Caco-2 (cell line): ENCODE measurements around the gene TBXA2R. TPM values are rescaled to one million over a fixed set of nuclear protein-coding genes. Genes with fewer than 3 reads are reported as not detected.

Source experiments
- BruUV-seq: library from RNA; stranded (reverse); fragments of 400-500 nt; replicated peaks from 2 replicates; lab custom pipeline; 2021; lab: Mats Ljungman, UMichigan
- CTCF ChIA-PET: fragments of 300-600 bp; sonication (Branson Sonifier 250); formaldehyde crosslinking; loops from one replicate; lab custom pipeline; 2022; ENCODE audit warnings: antibody characterized with exemption; lab: Charles Lee
- POLR2A ChIA-PET: fragments of 300-600 bp; sonication (Branson Sonifier 250); formaldehyde crosslinking; loops from one replicate; lab custom pipeline; 2022; ENCODE audit warnings: antibody characterized with exemption; lab: Charles Lee
- DNase-seq, 2 experiments: peaks; one replicate each; pipeline versions ENCODE4 v3.0.0 to v3.0.0-alpha.2; 2020 to 2022
- H3K27me3 ChIP-seq: replicated peaks from 2 replicates; pipeline ENCODE4 v1.6.0; 2011; ENCODE audit warnings: low read length; ENCODE audit not compliant: control insufficient read depth, insufficient read depth
- H3K36me3 ChIP-seq: 2 replicates; pipeline ENCODE4 v1.5.1; 2011; ENCODE audit warnings: low read length; ENCODE audit not compliant: control insufficient read depth, insufficient read depth
- H3K4me1 ChIP-seq: fragments of 250-450 bp; sonication (Bioruptor Pico); 2 replicates; pipeline ENCODE4 v1.5.1; 2020; ENCODE audit warnings: mild to moderate bottlenecking
- H3K4me3 ChIP-seq: 2 replicates; pipeline ENCODE4 v1.5.1; 2011; ENCODE audit warnings: low read depth, mild to moderate bottlenecking, control low read depth, low read length
- H3K9me3 ChIP-seq: fragments of 250-450 bp; sonication (Bioruptor Pico); 2 replicates; pipeline ENCODE4 v1.5.1; 2020; ENCODE audit warnings: mild to moderate bottlenecking, moderate library complexity
- H3K27ac Mint-ChIP-seq: one replicate; pipeline ENCODE4 v1.8.0; 2022; ENCODE audit warnings: mixed read lengths; ENCODE audit not compliant: unreplicated experiment
- H3K27me3 Mint-ChIP-seq: one replicate; pipeline ENCODE4 v1.8.0; 2022; ENCODE audit warnings: mixed read lengths; ENCODE audit not compliant: insufficient read depth, unreplicated experiment
- H3K36me3 Mint-ChIP-seq: one replicate; pipeline ENCODE4 v1.8.0; 2022; ENCODE audit warnings: mild to moderate bottlenecking, mixed read lengths; ENCODE audit not compliant: insufficient read depth, unreplicated experiment
- H3K4me1 Mint-ChIP-seq: one replicate; pipeline ENCODE4 v1.8.0; 2022; ENCODE audit warnings: low read depth, mixed read lengths; ENCODE audit not compliant: unreplicated experiment
- H3K4me3 Mint-ChIP-seq: one replicate; pipeline ENCODE4 v1.8.0; 2022; ENCODE audit warnings: mild to moderate bottlenecking, moderate library complexity, mixed read lengths; ENCODE audit not compliant: unreplicated experiment
- H3K9me3 Mint-ChIP-seq: one replicate; pipeline ENCODE4 v1.8.0; 2022; ENCODE audit warnings: mixed read lengths; ENCODE audit not compliant: unreplicated experiment
- intact Hi-C: fragments of 100-400 bp; cut with micrococcal nuclease; formaldehyde crosslinking; loops from one replicate; pipeline ENCODE4 v1.10.0; 2022; ENCODE audit not compliant: unreplicated experiment
- total RNA-seq: library from RNA; stranded (reverse); gene quantifications from 2 replicates; pipeline ENCODE4 v1.2.3, GENCODE V29; 2022
- TF ChIP-seq, protein P1 (sequence below), 2 experiments: fragments of 200-600 bp in 1 of 2; IDR thresholded peaks; 1 replicate in 1 of 2; 2 replicates in 1 of 2; pipeline versions ENCODE4 v1.5.1 to v1.8.0; 2011 to 2022; ENCODE audit warnings: antibody characterized with exemption in 1 of 2, control low read depth in 1 of 2, inconsistent platforms in 1 of 2, low read depth in 1 of 2, low read length in 1 of 2, mild to moderate bottlenecking in 1 of 2, moderate library complexity in 1 of 2; ENCODE audit not compliant: insufficient read depth in 1 of 2, severe bottlenecking in 1 of 2, unreplicated experiment in 1 of 2

The TBXA2R gene
- total RNA-seq, 1 experiment from 2014 or later, result 0.11 TPM

- Mint-ChIP-seq H3K27me3 (no peaks in the 10 kb centered on the region), H3K36me3 (peaks cover 14% of the 10 kb centered on the region), H3K4me1 (peaks cover under 1% of the 10 kb centered on the region), H3K4me3 (no peak overlapping the region), H3K27ac (no peak overlapping the region), H3K9me3 (no peaks in the 10 kb centered on the region)
- H3K4me3 ChIP-seq, result no peak overlapping the region
- H3K36me3 ChIP-seq, result no peaks in the 10 kb centered on the region; the same call in 1 of the 2 replicates
- no peaks in the 10 kb centered on the region for H3K27me3 ChIP-seq
- H3K4me1 ChIP-seq, result no peaks in the 10 kb centered on the region
- TF ChIP-seq, protein P1, sequence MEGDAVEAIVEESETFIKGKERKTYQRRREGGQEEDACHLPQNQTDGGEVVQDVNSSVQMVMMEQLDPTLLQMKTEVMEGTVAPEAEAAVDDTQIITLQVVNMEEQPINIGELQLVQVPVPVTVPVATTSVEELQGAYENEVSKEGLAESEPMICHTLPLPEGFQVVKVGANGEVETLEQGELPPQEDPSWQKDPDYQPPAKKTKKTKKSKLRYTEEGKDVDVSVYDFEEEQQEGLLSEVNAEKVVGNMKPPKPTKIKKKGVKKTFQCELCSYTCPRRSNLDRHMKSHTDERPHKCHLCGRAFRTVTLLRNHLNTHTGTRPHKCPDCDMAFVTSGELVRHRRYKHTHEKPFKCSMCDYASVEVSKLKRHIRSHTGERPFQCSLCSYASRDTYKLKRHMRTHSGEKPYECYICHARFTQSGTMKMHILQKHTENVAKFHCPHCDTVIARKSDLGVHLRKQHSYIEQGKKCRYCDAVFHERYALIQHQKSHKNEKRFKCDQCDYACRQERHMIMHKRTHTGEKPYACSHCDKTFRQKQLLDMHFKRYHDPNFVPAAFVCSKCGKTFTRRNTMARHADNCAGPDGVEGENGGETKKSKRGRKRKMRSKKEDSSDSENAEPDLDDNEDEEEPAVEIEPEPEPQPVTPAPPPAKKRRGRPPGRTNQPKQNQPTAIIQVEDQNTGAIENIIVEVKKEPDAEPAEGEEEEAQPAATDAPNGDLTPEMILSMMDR (IDR thresholded peaks at IDR 0.05; ENCODE audit: insufficient read depth in 1 of 2, low read depth in 1 of 2, low read length in 1 of 2, severe bottlenecking in 1 of 2, unreplicated experiment in 1 of 2), result no peak
- intact Hi-C loops, result no loop called here
- POLR2A ChIA-PET, result no interaction called here
- CTCF ChIA-PET, result interaction anchor here (0.5 kb wide), 1 partner anchor 74 kb away, joined by 4 read pairs; no protein-coding TSS in a partner anchor
- BruUV-seq, result no TSS peak
- no peak for DNase-seq
- no peaks in the 10 kb centered on the region for H3K9me3 ChIP-seq
Measured at GRCh38 chr19:3618811-3619630, 12.3 kb upstream of the TBXA2R start.

GRCh38 chr19:3618144-3618810 is 11.6 kb upstream of the TBXA2R start:
- Histone ChIP-seq H3K27me3 (no peaks in the 10 kb centered on the region), H3K4me3 (no peak overlapping the region), H3K36me3 (no peaks in the 10 kb centered on the region; the same call in 1 of the 2 replicates), H3K9me3 (no peaks in the 10 kb centered on the region), H3K4me1 (no peaks in the 10 kb centered on the region)
- no peaks in the 10 kb centered on the region for H3K9me3 Mint-ChIP-seq
- ChIA-PET CTCF (interaction anchor here (0.8 kb wide), 1 partner anchor 180 kb away, joined by 3 read pairs; no protein-coding TSS in a partner anchor), POLR2A (no interaction called here)
- intact Hi-C loops, result no loop called here
- DNase-seq, result peak in 1 of 2 experiments; percentile 55
- H3K36me3 Mint-ChIP-seq, result peaks cover 14% of the 10 kb centered on the region
- BruUV-seq, result no TSS peak
- no peak overlapping the region for H3K27ac Mint-ChIP-seq
- H3K4me1 Mint-ChIP-seq, result no peaks in the 10 kb centered on the region
- H3K27me3 Mint-ChIP-seq, result no peaks in the 10 kb centered on the region
- H3K4me3 Mint-ChIP-seq, result no peak overlapping the region
- TF ChIP-seq, protein P1 (IDR thresholded peaks at IDR 0.05; ENCODE audit: insufficient read depth in 1 of 2, low read depth in 1 of 2, low read length in 1 of 2, severe bottlenecking in 1 of 2, unreplicated experiment in 1 of 2), result peak; percentile 69 to 86

- H3K9me3 Mint-ChIP-seq, result no peaks in the 10 kb centered on the region
- DNase-seq, result no peak
- no peaks in the 10 kb centered on the region for H3K9me3 ChIP-seq
- peaks cover 12% of the 10 kb centered on the region for H3K36me3 Mint-ChIP-seq
- no peak overlapping the region for H3K27ac Mint-ChIP-seq
- ChIA-PET POLR2A (no interaction called here), CTCF (interaction anchor here (0.8 kb wide), 1 partner anchor 180 kb away, joined by 3 read pairs; no protein-coding TSS in a partner anchor)
- no peak overlapping the region for H3K4me3 ChIP-seq
- H3K36me3 ChIP-seq, result no peaks in the 10 kb centered on the region; the same call in 1 of the 2 replicates
- no peak overlapping the region for H3K4me3 Mint-ChIP-seq
- no peaks in the 10 kb centered on the region for H3K27me3 ChIP-seq
- intact Hi-C loops, result no loop called here
- no peaks in the 10 kb centered on the region for H3K27me3 Mint-ChIP-seq
- H3K4me1 Mint-ChIP-seq, result no peaks in the 10 kb centered on the region
- BruUV-seq, result no TSS peak
- TF ChIP-seq, protein P1 (IDR thresholded peaks at IDR 0.05; ENCODE audit: insufficient read depth in 1 of 2, low read depth in 1 of 2, low read length in 1 of 2, severe bottlenecking in 1 of 2, unreplicated experiment in 1 of 2), result no peak
- no peaks in the 10 kb centered on the region for H3K4me1 ChIP-seq
Measured at GRCh38 chr19:3617463-3617862, 10.8 kb upstream of the TBXA2R start.
